Astrocyte of the cerebellum (primary cell): ENCODE measurements around the gene P4HB.

Experiments
- DNase-seq: peaks from one replicate; pipeline ENCODE4 v3.0.0-alpha.2; 2011; ENCODE audit warnings: low read depth
- H3K4me3 ChIP-seq: 2 replicates; pipeline ENCODE4 v1.5.1; 2011; ENCODE audit warnings: mild to moderate bottlenecking, low read depth, low read length, moderate library complexity
- CTCF ChIP-seq: IDR thresholded peaks from 2 replicates; pipeline ENCODE4 v1.5.1; 2012; ENCODE audit warnings: low read length, low read depth, moderate library complexity, mild to moderate bottlenecking; ENCODE audit errors: missing control alignments
- in situ Hi-C: cut with HindIII; loops from 2 replicates; pipeline ENCODE4 v1.10.0; 2017; ENCODE audit warnings: low sequenced_read_pairs

The P4HB gene

GRCh38 chr17:81810476-81810875 is 49.9 kb downstream of the P4HB start:
- no peak overlapping the region for H3K4me3 ChIP-seq
- DNase-seq, result no peak
- no peak for TF ChIP-seq CTCF
- in situ Hi-C loops, result no loop called here

GRCh38 chr17:81809556-81809998 is 50.8 kb downstream of the P4HB start:
- DNase-seq, result no peak
- in situ Hi-C loops, result no loop called here
- H3K4me3 ChIP-seq, result no peak overlapping the region
- TF ChIP-seq CTCF, result no peak

DNA sequence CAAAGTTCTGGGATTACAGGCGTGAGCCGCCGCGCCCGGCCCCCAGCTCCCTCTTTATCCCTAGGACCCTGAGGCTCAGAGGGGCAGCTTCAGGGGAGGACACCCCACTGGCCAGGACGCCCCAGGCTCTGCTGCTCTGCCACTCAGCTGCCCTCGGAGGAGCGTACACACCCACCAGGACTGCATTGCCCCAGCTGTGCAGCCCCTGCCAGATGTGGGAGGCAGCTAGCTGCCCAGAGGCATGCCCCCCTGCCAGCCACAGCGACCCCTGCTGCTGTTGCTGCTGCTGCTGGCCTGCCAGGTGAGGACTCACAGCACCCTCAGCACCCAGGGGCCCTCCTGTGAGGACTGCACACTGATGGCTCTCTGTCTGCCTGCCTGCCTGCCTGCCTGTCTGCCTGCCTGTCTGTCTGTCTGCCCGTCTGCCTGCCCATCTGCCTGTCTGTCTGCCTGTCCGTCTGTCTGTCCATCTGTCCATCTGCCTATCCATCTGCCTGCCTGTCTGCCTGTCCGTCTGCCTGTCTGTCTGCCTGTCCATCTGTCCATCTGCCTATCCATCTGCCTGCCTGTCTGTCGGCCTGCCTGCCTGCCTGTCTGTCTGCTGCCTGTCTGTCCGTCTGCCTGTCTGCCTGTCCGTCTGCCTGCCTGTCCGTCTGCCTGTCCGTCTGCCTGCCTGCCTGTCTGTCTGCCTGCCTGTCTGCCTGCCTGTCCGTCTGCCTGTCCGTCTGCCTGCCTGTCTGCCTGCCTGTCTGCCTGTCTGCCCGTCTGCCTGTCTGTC is 51.4 kb downstream of the P4HB start:
- TF ChIP-seq CTCF, result no peak
- DNase-seq, result no peak
- H3K4me3 ChIP-seq, result no peak overlapping the region
- in situ Hi-C loops, result no loop called here

DNA sequence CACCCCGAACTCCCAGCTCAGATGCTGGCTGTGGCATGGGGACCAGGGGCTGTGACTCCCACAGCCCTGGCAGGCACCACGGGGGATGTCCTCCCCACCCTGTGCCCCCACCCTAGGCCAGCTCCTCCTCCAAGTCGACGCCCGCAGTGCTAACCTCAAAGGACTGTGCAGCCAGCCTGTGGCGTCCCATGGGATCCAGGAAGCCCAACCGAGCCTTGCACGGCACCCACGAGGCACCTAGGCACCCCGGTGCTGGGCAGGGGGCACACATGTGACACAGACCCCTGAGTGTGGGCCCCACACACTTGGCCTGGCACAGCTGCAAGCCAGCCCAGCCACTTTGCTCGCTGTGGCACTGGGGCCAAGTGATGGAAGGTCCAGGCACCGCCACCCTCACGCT is 52.5 kb downstream of the P4HB start:
- H3K4me3 ChIP-seq, result no peak overlapping the region
- in situ Hi-C loops, result no loop called here
- TF ChIP-seq CTCF, result no peak
- DNase-seq, result no peak

- no peak for DNase-seq
- in situ Hi-C loops, result no loop called here
- TF ChIP-seq CTCF, result no peak
- no peak overlapping the region for H3K4me3 ChIP-seq
These were observed 53.1 kb downstream of the P4HB start for GRCh38 chr17:81807210-81807719.

- no peak for TF ChIP-seq CTCF
- in situ Hi-C loops, result no loop called here
- no peak for DNase-seq
- H3K4me3 ChIP-seq, result no peak overlapping the region
These were observed 53.7 kb downstream of the P4HB start for GRCh38 chr17:81806461-81807209.
